ENCODE data around the gene NEUROD1. TPM values are rescaled to one million over a fixed set of nuclear protein-coding genes. Genes with fewer than 3 reads are reported as not detected.

NEUROD1 gene
- total RNA-seq, 1 experiment from 2014 or later = not detected

- Histone ChIP-seq H3K27me3 (ENCODE audit: insufficient read depth, low read depth) (no peaks in the 10 kb centered on the region), H3K79me2 (ENCODE audit: low read depth) (no peaks in the 10 kb centered on the region), H3K27ac (no peak overlapping the region), H3K36me3 (ENCODE audit: low read depth) (no peaks in the 10 kb centered on the region), H3K4me2 (no peak overlapping the region), H3K4me1 (replicated peaks; ENCODE audit: insufficient read depth) (no peaks in the 10 kb centered on the region), H3K4me3 (no peak overlapping the region), H3F3A (ENCODE audit: insufficient read depth, low read depth) (no peaks in the 10 kb centered on the region), H4K20me1 (ENCODE audit: insufficient read depth) (no peaks in the 10 kb centered on the region), H3K9me3 (ENCODE audit: insufficient read depth, low read depth) (no peaks in the 10 kb centered on the region; the same call in 1 of the 2 replicates), H3K9me2 (ENCODE audit: insufficient read depth) (no peaks in the 10 kb centered on the region), H2AFZ (peak overlapping the region; percentile 6; the same call in 1 of the 2 replicates)
- POLR2A ChIA-PET (ENCODE audit: unreplicated experiment) = interaction anchor here (0.7 kb wide), 1 partner anchor 18 kb away, joined by 3 read pairs; no protein-coding TSS in a partner anchor
- intact Hi-C loops (cut with micrococcal nuclease; ENCODE audit: unreplicated experiment) = loop anchor here (10.0 kb wide), 1 partner anchor 580 kb away; no protein-coding TSS in a partner anchor
- TF ChIP-seq, protein P1, sequence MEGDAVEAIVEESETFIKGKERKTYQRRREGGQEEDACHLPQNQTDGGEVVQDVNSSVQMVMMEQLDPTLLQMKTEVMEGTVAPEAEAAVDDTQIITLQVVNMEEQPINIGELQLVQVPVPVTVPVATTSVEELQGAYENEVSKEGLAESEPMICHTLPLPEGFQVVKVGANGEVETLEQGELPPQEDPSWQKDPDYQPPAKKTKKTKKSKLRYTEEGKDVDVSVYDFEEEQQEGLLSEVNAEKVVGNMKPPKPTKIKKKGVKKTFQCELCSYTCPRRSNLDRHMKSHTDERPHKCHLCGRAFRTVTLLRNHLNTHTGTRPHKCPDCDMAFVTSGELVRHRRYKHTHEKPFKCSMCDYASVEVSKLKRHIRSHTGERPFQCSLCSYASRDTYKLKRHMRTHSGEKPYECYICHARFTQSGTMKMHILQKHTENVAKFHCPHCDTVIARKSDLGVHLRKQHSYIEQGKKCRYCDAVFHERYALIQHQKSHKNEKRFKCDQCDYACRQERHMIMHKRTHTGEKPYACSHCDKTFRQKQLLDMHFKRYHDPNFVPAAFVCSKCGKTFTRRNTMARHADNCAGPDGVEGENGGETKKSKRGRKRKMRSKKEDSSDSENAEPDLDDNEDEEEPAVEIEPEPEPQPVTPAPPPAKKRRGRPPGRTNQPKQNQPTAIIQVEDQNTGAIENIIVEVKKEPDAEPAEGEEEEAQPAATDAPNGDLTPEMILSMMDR (conservative IDR thresholded peaks at IDR 0.05) = no peak
- TF ChIP-seq EZH2 (IDR thresholded peaks at IDR 0.05; ENCODE audit: low read depth) = no peak
- no TSS peak for BruUV-seq (replicated peaks)
- CTCF ChIA-PET = interaction anchor here (0.6 to 0.8 kb wide), 2 partner anchors 10 to 113 kb away, joined by 3 to 12 read pairs; no protein-coding TSS in a partner anchor
- peak in 1 of 2 experiments; percentile 40 for DNase-seq
These were observed 4.9 kb upstream of the NEUROD1 start for GRCh38 chr2:181685150-181685688.

- intact Hi-C loops (cut with micrococcal nuclease; ENCODE audit: unreplicated experiment) = loop anchor here (10.0 kb wide), 1 partner anchor 580 kb away; no protein-coding TSS in a partner anchor
- Histone ChIP-seq H3K27me3 (ENCODE audit: insufficient read depth, low read depth) (no peaks in the 10 kb centered on the region), H3K4me2 (no peak overlapping the region), H3F3A (ENCODE audit: insufficient read depth, low read depth) (no peaks in the 10 kb centered on the region), H3K4me3 (no peak overlapping the region), H3K4me1 (replicated peaks; ENCODE audit: insufficient read depth) (no peaks in the 10 kb centered on the region), H3K9me3 (ENCODE audit: insufficient read depth, low read depth) (no peaks in the 10 kb centered on the region; the same call in 1 of the 2 replicates), H2AFZ (no peak overlapping the region), H3K79me2 (ENCODE audit: low read depth) (no peaks in the 10 kb centered on the region), H3K36me3 (ENCODE audit: low read depth) (no peaks in the 10 kb centered on the region), H3K27ac (no peak overlapping the region), H4K20me1 (ENCODE audit: insufficient read depth) (no peaks in the 10 kb centered on the region), H3K9me2 (ENCODE audit: insufficient read depth) (no peaks in the 10 kb centered on the region)
- CTCF ChIA-PET = no interaction called here
- DNase-seq = no peak
- TF ChIP-seq, protein P1 (conservative IDR thresholded peaks at IDR 0.05) = no peak
- TF ChIP-seq EZH2 (IDR thresholded peaks at IDR 0.05; ENCODE audit: low read depth) = no peak
- POLR2A ChIA-PET (ENCODE audit: unreplicated experiment) = no interaction called here
- no TSS peak for BruUV-seq (replicated peaks)
These were observed 4.3 kb upstream of the NEUROD1 start for GRCh38 chr2:181684454-181685149.

DNA sequence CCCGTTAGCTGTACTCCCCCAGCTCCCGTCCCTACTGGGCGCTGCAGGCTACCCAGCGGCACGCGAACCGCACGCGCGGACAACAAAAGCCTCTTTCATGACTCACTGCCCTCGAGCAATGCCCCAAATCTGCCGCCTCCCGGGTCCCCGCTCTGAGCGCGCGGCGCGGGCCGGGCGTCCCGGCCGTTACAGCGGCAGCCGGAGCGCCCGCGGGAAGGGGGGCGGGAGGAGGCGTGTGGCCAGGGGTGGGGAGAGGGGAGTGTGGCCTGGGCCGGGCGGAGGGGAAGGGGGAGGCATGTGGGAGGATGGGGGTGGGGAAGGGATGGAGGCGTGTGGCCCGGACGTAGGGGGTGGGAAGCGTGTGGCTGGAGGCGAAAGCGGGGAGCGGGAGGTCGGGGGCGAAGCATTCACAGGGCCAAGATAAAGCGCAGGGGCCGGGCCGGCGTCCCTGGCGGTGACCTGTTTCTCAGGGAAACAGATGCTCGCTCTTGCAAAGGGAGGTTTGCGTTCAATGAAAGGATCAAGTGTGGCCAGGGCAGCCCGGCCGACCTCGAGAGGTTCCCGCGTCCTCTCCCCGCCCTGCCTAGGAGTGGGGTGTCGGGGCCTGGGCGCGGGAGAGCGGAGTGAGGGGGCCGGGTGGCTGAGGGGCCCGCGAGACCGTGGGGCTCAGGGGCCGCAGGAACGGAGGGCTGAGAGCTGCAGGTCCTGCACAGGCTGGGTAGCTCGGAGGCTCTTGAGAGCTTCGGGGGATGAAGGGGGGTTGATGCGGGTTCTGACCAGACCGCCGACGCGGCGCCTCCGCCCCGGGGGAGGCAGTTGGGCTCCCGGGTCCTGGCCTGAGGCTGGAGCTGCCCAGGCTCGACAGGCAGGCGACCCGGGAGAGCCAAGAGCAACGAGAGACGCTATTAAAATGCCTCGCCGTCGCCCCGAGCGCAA, 3.5 kb upstream of the NEUROD1 start:
- BruUV-seq (replicated peaks) = no TSS peak
- Histone ChIP-seq H3K4me3 (no peak overlapping the region), H3K4me1 (replicated peaks; ENCODE audit: insufficient read depth) (no peaks in the 10 kb centered on the region), H3F3A (ENCODE audit: insufficient read depth, low read depth) (no peaks in the 10 kb centered on the region), H3K4me2 (no peak overlapping the region), H4K20me1 (ENCODE audit: insufficient read depth) (no peaks in the 10 kb centered on the region), H3K27ac (no peak overlapping the region), H3K79me2 (ENCODE audit: low read depth) (no peaks in the 10 kb centered on the region), H3K36me3 (ENCODE audit: low read depth) (no peaks in the 10 kb centered on the region), H3K27me3 (ENCODE audit: insufficient read depth, low read depth) (no peaks in the 10 kb centered on the region), H3K9me3 (ENCODE audit: insufficient read depth, low read depth) (no peaks in the 10 kb centered on the region; the same call in 1 of the 2 replicates), H2AFZ (no peak overlapping the region), H3K9me2 (ENCODE audit: insufficient read depth) (no peaks in the 10 kb centered on the region)
- intact Hi-C loops (cut with micrococcal nuclease; ENCODE audit: unreplicated experiment) = loop anchor here (10.0 kb wide), 1 partner anchor 579 kb away; no protein-coding TSS in a partner anchor
- CTCF ChIA-PET = interaction anchor here (0.6 kb wide), 2 partner anchors 91 to 1169 kb away, joined by 6 to 9 read pairs; no protein-coding TSS in a partner anchor
- peak in 1 of 2 experiments; percentile 72 for DNase-seq
- POLR2A ChIA-PET (ENCODE audit: unreplicated experiment) = no interaction called here
- TF ChIP-seq, protein P1 (conservative IDR thresholded peaks at IDR 0.05) = no peak
- no peak for TF ChIP-seq EZH2 (IDR thresholded peaks at IDR 0.05; ENCODE audit: low read depth)
